ENCODE data around the gene CARD9.

CARD9 gene

DNA sequence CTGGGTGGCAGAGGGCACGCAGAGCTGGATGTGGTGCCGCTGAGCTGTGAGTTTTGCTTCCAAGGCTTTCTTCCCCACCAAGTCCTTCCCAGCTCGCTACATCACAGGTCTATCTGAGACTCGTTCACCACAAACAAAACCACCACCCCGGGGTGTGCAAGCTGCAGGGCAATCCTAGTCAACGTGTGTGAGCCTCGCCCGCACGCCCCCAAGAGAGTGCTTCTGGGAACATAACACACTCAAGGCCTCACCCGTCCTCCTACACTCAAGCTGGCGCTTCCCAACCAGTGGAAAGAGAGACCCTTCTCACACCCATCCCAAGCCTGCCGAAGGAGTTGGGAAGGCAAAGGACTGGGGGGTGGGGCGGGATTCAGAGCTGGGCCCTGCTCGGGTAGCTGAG lies 15.9 kb upstream of the CARD9 start:
- Histone ChIP-seq H3K4me3 (ENCODE audit: low read depth, low read length) (no peak overlapping the region), H3K27ac (no peak overlapping the region), H3K27me3 (replicated peaks) (no peaks in the 10 kb centered on the region), H3K36me3 (replicated peaks) (peaks cover 83% of the 10 kb centered on the region)
- in situ Hi-C loops (cut with HindIII; ENCODE audit: low pct_ligation_motif_present, low sequenced_read_pairs): no loop called here
- DNase-seq: no peak
- TF ChIP-seq, protein P1, sequence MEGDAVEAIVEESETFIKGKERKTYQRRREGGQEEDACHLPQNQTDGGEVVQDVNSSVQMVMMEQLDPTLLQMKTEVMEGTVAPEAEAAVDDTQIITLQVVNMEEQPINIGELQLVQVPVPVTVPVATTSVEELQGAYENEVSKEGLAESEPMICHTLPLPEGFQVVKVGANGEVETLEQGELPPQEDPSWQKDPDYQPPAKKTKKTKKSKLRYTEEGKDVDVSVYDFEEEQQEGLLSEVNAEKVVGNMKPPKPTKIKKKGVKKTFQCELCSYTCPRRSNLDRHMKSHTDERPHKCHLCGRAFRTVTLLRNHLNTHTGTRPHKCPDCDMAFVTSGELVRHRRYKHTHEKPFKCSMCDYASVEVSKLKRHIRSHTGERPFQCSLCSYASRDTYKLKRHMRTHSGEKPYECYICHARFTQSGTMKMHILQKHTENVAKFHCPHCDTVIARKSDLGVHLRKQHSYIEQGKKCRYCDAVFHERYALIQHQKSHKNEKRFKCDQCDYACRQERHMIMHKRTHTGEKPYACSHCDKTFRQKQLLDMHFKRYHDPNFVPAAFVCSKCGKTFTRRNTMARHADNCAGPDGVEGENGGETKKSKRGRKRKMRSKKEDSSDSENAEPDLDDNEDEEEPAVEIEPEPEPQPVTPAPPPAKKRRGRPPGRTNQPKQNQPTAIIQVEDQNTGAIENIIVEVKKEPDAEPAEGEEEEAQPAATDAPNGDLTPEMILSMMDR (IDR thresholded peaks at IDR 0.05; ENCODE audit: low read depth, low read length, missing control alignments): no peak

DNA sequence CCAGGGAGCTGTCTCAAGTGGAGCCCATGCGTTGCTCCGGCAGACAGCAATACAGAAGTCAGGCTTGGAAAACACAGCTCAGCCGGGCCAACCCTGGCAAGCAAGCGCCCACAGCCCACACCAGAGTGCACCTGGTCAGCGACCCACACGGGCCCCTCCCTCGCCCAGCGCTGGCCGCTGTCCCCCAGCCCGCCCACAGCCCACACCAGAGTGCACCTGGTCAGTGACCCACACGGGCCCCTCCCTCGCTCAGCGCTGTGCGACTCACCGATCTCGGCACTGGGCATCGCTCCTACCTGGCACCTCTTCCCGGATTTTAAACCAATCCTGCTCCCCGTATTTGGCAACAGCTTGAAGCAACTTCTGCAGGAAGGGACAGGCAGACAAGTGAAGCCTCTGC lies 13.7 kb upstream of the CARD9 start:
- TF ChIP-seq, protein P1 (IDR thresholded peaks at IDR 0.05; ENCODE audit: low read depth, low read length, missing control alignments): no peak
- in situ Hi-C loops (cut with HindIII; ENCODE audit: low pct_ligation_motif_present, low sequenced_read_pairs): no loop called here
- Histone ChIP-seq H3K27ac (no peak overlapping the region), H3K4me3 (ENCODE audit: low read depth, low read length) (no peak overlapping the region), H3K27me3 (replicated peaks) (no peaks in the 10 kb centered on the region), H3K36me3 (replicated peaks) (peaks cover 80% of the 10 kb centered on the region)
- no peak for DNase-seq

DNA sequence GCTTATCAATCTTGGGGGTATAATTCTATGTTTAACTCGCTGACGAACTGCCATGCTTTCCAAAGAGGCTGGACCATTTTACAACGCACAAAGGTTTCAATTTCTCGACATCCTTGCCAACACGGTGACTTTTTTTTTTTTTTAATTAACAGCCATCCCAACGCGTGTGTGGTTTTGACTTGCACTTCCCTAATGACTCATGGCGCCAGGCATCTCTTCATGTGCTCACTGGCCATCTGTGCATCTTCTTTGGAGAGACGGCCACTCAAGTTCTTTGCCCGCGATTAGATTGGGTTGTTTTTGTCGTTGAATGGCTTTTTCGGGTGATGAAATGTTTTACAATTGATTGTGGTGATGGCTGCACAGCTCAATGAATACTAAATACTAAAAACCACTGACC lies 12.5 kb upstream of the CARD9 start:
- Histone ChIP-seq H3K27ac (no peak overlapping the region), H3K4me3 (ENCODE audit: low read depth, low read length) (no peak overlapping the region), H3K36me3 (replicated peaks) (peaks cover 80% of the 10 kb centered on the region), H3K27me3 (replicated peaks) (no peaks in the 10 kb centered on the region)
- TF ChIP-seq, protein P1 (IDR thresholded peaks at IDR 0.05; ENCODE audit: low read depth, low read length, missing control alignments): no peak
- no peak for DNase-seq
- in situ Hi-C loops (cut with HindIII; ENCODE audit: low pct_ligation_motif_present, low sequenced_read_pairs): no loop called here

DNA sequence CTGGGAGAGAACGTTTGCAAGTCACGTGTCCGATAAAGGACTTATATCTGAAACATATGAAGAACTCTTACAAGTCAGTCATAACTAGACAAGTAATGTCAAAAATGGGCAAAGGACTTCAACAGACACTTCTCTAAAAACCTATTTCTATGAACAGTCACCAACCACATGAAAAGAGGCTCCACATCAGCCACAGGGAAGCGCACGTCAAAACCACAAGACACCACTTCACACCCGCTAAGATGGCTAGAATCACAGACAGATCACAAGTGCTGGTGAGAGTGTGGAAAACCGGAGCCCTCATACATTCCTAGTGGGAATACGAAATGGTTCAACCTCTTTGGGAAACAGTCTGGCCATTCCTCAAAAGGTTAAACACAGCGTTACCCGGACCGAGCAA lies 11.5 kb upstream of the CARD9 start:
- Histone ChIP-seq H3K27me3 (replicated peaks) (no peaks in the 10 kb centered on the region), H3K36me3 (replicated peaks) (peaks cover 85% of the 10 kb centered on the region), H3K4me3 (ENCODE audit: low read depth, low read length) (no peak overlapping the region), H3K27ac (no peak overlapping the region)
- TF ChIP-seq, protein P1 (IDR thresholded peaks at IDR 0.05; ENCODE audit: low read depth, low read length, missing control alignments): no peak
- no peak for DNase-seq
- in situ Hi-C loops (cut with HindIII; ENCODE audit: low pct_ligation_motif_present, low sequenced_read_pairs): no loop called here

DNA sequence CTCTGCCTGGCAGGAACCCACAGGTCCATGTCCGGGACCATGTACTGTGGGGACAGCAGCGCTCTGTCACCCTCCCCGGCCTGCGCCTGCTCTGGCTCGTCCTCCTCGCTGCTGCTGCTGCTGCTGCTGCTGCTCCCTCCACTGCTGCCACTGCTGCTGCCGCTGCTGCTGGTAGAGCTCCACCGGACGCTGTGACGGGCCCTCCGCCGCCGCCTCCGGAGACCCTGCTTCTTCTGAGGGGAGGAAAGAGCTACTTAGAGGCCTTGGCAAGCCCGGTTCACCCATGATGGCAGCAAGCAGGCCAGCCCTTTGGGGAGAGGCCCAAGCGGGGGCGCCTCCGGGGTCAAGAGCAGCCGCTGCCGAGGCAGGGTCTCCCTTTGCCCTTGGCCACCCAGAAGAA lies 10.0 kb upstream of the CARD9 start:
- no peak for DNase-seq
- H3K36me3 ChIP-seq (replicated peaks): peaks cover 84% of the 10 kb centered on the region
- no peak overlapping the region for H3K27ac ChIP-seq
- TF ChIP-seq, protein P1 (IDR thresholded peaks at IDR 0.05; ENCODE audit: low read depth, low read length, missing control alignments): no peak
- no peak overlapping the region for H3K4me3 ChIP-seq (ENCODE audit: low read depth, low read length)
- no peaks in the 10 kb centered on the region for H3K27me3 ChIP-seq (replicated peaks)
- in situ Hi-C loops (cut with HindIII; ENCODE audit: low pct_ligation_motif_present, low sequenced_read_pairs): no loop called here

DNA sequence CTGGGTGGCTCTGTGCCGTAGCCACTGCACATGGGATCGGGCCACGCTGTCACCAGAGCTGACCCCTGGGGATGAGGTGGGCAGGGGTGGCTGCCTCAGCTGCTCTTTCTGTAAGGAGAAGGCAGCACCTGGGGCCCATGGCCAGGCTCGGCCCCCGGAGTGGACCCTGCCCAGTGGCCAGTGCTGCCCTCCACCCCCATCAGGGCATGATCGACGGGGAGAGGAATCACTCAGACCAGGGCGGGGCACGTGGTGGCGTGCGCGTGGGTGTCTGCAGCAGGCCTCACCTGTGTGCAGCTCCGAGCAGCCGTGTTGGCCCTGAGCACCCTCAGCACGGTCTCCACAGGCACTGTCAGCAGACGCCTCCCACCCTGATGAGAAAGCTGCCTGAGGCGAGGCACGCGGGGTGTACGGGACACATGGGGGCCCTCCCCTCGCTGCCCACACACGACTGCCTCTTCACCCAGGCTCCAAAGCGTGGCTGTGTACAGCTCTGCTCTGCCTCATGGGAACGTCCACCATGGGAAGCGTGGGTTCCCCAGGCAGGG lies 8.6 kb upstream of the CARD9 start:
- Histone ChIP-seq H3K27me3 (replicated peaks) (no peaks in the 10 kb centered on the region), H3K27ac (no peak overlapping the region), H3K36me3 (replicated peaks) (peaks cover 77% of the 10 kb centered on the region), H3K4me3 (ENCODE audit: low read depth, low read length) (no peak overlapping the region)
- TF ChIP-seq, protein P1 (IDR thresholded peaks at IDR 0.05; ENCODE audit: low read depth, low read length, missing control alignments): no peak
- in situ Hi-C loops (cut with HindIII; ENCODE audit: low pct_ligation_motif_present, low sequenced_read_pairs): no loop called here
- DNase-seq: no peak
